Uterus (tissue), 4 donors: Measurements from ENCODE around the gene PAIP2B. TPM values are rescaled to one million over a fixed set of nuclear protein-coding genes. Genes with fewer than 3 reads are reported as not detected.

Experiments
- DNase-seq, 2 donors: peaks; one replicate each; pipeline ENCODE4 v3.0.0-alpha.2; 2019 to 2020
- H3K27ac ChIP-seq, 2 donors: fragments of 200-600 bp; sonication (generic); 1 replicate in 1 of 2; 2 replicates in 1 of 2; pipeline ENCODE4 v1.5.1; 2016 to 2018
- H3K27me3 ChIP-seq, 2 donors: fragments of 200-600 bp; sonication (generic); one replicate each; pipeline ENCODE4 v1.5.1; 2018 to 2019; ENCODE audit warnings: control low read depth in 1 of 2
- H3K36me3 ChIP-seq, 2 donors: fragments of 200-600 bp; sonication (generic); one replicate each; pipeline ENCODE4 v1.5.1; 2019; ENCODE audit warnings: control low read depth in 1 of 2
- H3K4me1 ChIP-seq, 2 donors: fragments of 200-600 bp; sonication (generic); one replicate each; pipeline ENCODE4 v1.5.1; 2018 to 2019; ENCODE audit warnings: control low read depth in 1 of 2
- H3K4me3 ChIP-seq, 2 donors: fragments of 200-600 bp; sonication (generic); 1 replicate in 1 of 2; 2 replicates in 1 of 2; pipeline ENCODE4 v1.5.1; 2018 to 2019; ENCODE audit warnings: mild to moderate bottlenecking in 1 of 2
- H3K9me3 ChIP-seq, 2 donors: fragments of 200-600 bp; sonication (generic); one replicate each; pipeline ENCODE4 v1.5.1; 2019; ENCODE audit warnings: control low read depth in 1 of 2
- CTCF ChIP-seq, 4 experiments: fragments of 200-600 bp in 2 of 4; fragments of 450-650 bp in 2 of 4; sonication (generic) in 2 of 4; IDR thresholded peaks; one replicate each; pipeline ENCODE4 v1.5.1; 2016 to 2019; ENCODE audit warnings: antibody characterized with exemption in 4 of 4, mild to moderate bottlenecking in 2 of 4, moderate library complexity in 1 of 4
- POLR2A ChIP-seq, 2 donors: fragments of 450-650 bp; IDR thresholded peaks; one replicate each; pipeline ENCODE4 v1.6.1; 2016; ENCODE audit warnings: antibody characterized with exemption in 2 of 2, mild to moderate bottlenecking in 1 of 2, moderate library complexity in 1 of 2
- intact Hi-C: fragments of 100-400 bp; cut with DNase I; formaldehyde crosslinking; loops from one replicate; pipeline ENCODE4 v1.15.1; 2023; ENCODE audit warnings: low total_unique reads
- total RNA-seq, 4 donors: library from RNA; depleted of rRNA in 3 of 4; stranded (reverse); fragments of >200 nt in 3 of 4; gene quantifications; one replicate each; pipeline versions ENCODE4 v1.1.0 to v1.2.4, GENCODE V29; 2014 to 2023
- donor health status: DM: yes; HTN: yes; CAD: no.

Gene PAIP2B
- total RNA-seq, 4 donors from 2014 or later, result 3.6 to 12.9 (median 8.7) TPM

DNA sequence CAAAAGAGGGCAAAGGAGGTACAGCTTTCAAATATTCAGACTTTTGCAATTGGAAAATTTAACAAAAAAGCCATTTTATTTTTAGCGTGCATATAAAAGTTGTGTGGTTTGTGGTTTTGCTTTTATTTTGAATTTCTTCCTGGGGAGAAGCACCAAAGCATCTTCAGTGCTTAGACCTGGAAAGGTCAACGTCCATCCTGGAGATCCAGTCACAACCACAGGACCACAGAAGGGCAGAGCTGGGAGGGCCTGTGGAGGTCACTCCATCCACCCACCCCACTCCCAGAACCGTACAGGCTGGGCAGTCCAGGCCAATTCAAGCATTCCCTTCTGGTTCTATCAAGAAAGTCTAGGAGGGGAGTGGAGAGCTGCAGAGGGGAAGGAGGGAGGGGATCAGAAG, 52.7 kb downstream of the PAIP2B start:
- DNase-seq, result no peak
- no peaks in the 10 kb centered on the region for H3K36me3 ChIP-seq
- no peak overlapping the region for H3K4me3 ChIP-seq
- no peaks in the 10 kb centered on the region for H3K4me1 ChIP-seq
- H3K9me3 ChIP-seq, result no peaks in the 10 kb centered on the region
- H3K27me3 ChIP-seq, result no peaks in the 10 kb centered on the region
- TF ChIP-seq POLR2A (IDR thresholded peaks at IDR 0.05) (no peak), CTCF (IDR thresholded peaks at IDR 0.05) (no peak)
- intact Hi-C loops, result no loop called here
- no peak overlapping the region for H3K27ac ChIP-seq

- Histone ChIP-seq H3K9me3 (no peaks in the 10 kb centered on the region), H3K4me1 (no peaks in the 10 kb centered on the region), H3K36me3 (no peaks in the 10 kb centered on the region), H3K4me3 (no peak overlapping the region), H3K27me3 (no peaks in the 10 kb centered on the region), H3K27ac (no peak overlapping the region)
- TF ChIP-seq POLR2A (IDR thresholded peaks at IDR 0.05) (no peak), CTCF (IDR thresholded peaks at IDR 0.05) (no peak)
- DNase-seq, result no peak
- intact Hi-C loops, result no loop called here
Observed at GRCh38 chr2:71173096-71173495, 53.8 kb downstream of the PAIP2B start.

DNA sequence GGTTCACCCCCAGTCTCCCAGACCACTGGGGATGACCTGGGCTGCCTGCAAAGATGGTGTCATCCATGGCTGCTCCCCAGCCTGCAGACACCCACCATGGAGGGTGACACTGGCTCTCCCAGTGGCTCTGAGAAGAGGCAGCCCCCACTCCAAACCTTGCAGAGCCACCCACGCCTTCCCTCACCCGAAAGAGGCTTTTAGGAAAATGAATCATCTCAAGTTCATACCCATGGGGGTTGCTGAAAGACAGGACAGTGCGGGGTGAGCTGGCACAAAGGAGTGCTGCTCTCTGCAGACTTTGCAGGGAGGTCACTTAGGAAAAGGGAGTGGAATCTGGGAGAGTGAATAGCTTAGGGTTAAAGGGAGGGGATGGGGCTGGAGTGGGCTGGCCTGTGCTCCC, 60.1 kb downstream of the PAIP2B start:
- intact Hi-C loops, result no loop called here
- H3K4me3 ChIP-seq, result no peak overlapping the region
- no peaks in the 10 kb centered on the region for H3K36me3 ChIP-seq
- DNase-seq, result no peak
- no peaks in the 10 kb centered on the region for H3K9me3 ChIP-seq
- TF ChIP-seq POLR2A (IDR thresholded peaks at IDR 0.05) (no peak), CTCF (IDR thresholded peaks at IDR 0.05) (no peak)
- no peaks in the 10 kb centered on the region for H3K27me3 ChIP-seq
- H3K4me1 ChIP-seq, result no peaks in the 10 kb centered on the region
- H3K27ac ChIP-seq, result no peak overlapping the region

GRCh38 chr2:71157124-71157793, 69.6 kb downstream of the PAIP2B start:
- Histone ChIP-seq H3K4me3 (no peak overlapping the region), H3K27me3 (no peaks in the 10 kb centered on the region), H3K9me3 (no peaks in the 10 kb centered on the region), H3K4me1 (no peaks in the 10 kb centered on the region), H3K36me3 (no peaks in the 10 kb centered on the region), H3K27ac (no peak overlapping the region)
- intact Hi-C loops, result no loop called here
- TF ChIP-seq POLR2A (IDR thresholded peaks at IDR 0.05) (no peak), CTCF (IDR thresholded peaks at IDR 0.05) (peak in 3 of 4 experiments; percentile 27 to 50 (median 45))
- DNase-seq, result peak; percentile 25 to 29

DNA sequence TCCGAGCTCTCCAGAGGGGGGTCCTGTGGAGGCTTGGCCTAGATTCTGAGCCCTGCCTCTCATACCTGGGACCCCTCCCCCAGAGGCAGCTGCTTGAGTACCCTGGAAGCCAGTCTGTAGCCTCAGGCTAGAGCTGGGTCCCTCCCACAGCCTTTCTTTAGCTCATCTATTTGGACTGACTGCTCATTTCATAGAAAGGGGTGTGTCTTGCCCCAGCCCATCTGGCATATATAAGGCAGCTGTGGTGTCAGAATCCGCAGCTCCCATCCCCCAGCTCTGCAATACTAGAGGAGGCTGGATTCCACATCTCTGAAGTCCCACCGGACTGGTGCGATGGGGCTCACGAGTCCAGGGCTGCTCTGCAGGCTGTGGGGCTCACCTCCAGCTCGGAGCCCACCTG, 70.3 kb downstream of the PAIP2B start:
- Histone ChIP-seq H3K4me1 (no peaks in the 10 kb centered on the region), H3K27ac (no peak overlapping the region), H3K27me3 (no peaks in the 10 kb centered on the region), H3K4me3 (no peak overlapping the region), H3K36me3 (no peaks in the 10 kb centered on the region), H3K9me3 (no peaks in the 10 kb centered on the region)
- intact Hi-C loops, result no loop called here
- no peak for TF ChIP-seq POLR2A (IDR thresholded peaks at IDR 0.05)
- no peak for TF ChIP-seq CTCF (IDR thresholded peaks at IDR 0.05)
- DNase-seq, result no peak
